HepG2 (cell line): ENCODE measurements around the gene TAF13. TPM values are rescaled to one million over a fixed set of nuclear protein-coding genes. Genes with fewer than 3 reads are reported as not detected.

Experiments
- AGO2 ChIP-seq: fragments of 200-400 bp; formaldehyde crosslinking; optimal IDR thresholded peaks from 2 replicates; pipeline ENCODE3; 2017; ENCODE audit warnings: mild to moderate bottlenecking, low read depth, low read length, moderate library complexity
- BRCA1 ChIP-seq: sonication (generic); formaldehyde crosslinking; IDR thresholded peaks from 2 replicates; pipeline ENCODE4 v1.4.0; 2020; ENCODE audit warnings: missing genetic modification reagents
- CBX2 ChIP-seq, 2 experiments: fragments of 200-600 bp in 1 of 2; sonication (generic); formaldehyde crosslinking in 1 of 2; IDR thresholded peaks; 2 replicates each; pipeline versions ENCODE4 v1.7.0 to v1.8.1; 2018 to 2022; ENCODE audit warnings: low read depth in 2 of 2, low read length in 1 of 2, mild to moderate bottlenecking in 1 of 2, missing genetic modification reagents in 1 of 2
- DPF2 ChIP-seq: sonication (generic); formaldehyde crosslinking; IDR thresholded peaks from 2 replicates; pipeline ENCODE4 v1.4.0; 2020; ENCODE audit warnings: mild to moderate bottlenecking, low read depth, missing genetic modification reagents, borderline replicate concordance
- FIP1L1 ChIP-seq: fragments of 200-400 bp; formaldehyde crosslinking; IDR thresholded peaks from 2 replicates; pipeline ENCODE4 v1.6.1; 2018; ENCODE audit warnings: low read depth, mild to moderate bottlenecking, low read length, moderate library complexity, borderline replicate concordance; ENCODE audit not compliant: insufficient read depth
- GFI1 ChIP-seq: sonication (generic); formaldehyde crosslinking; IDR thresholded peaks from 2 replicates; pipeline ENCODE4 v1.5.0; 2020; ENCODE audit warnings: missing genetic modification reagents, mild to moderate bottlenecking, borderline replicate concordance
- GZF1 ChIP-seq: sonication (generic); formaldehyde crosslinking; IDR thresholded peaks from 2 replicates; pipeline ENCODE4 v1.5.1; 2020; ENCODE audit warnings: mild to moderate bottlenecking, missing genetic modification reagents
- HNRNPUL1 ChIP-seq: fragments of 200-400 bp; formaldehyde crosslinking; IDR thresholded peaks from 2 replicates; pipeline ENCODE4 v1.6.1; 2017; ENCODE audit warnings: low read depth, mild to moderate bottlenecking, low read length, moderate library complexity
- IRF2 ChIP-seq: IDR thresholded peaks from 2 replicates; pipeline ENCODE4 v1.6.1; 2018; ENCODE audit warnings: missing genetic modification reagents, missing compliant biosample characterization
- MED1 ChIP-seq: sonication (generic); formaldehyde crosslinking; IDR thresholded peaks from 2 replicates; pipeline ENCODE4 v1.4.0; 2020; ENCODE audit warnings: missing genetic modification reagents
- MTF2 ChIP-seq: sonication (generic); formaldehyde crosslinking; IDR thresholded peaks from 2 replicates; pipeline ENCODE4 v1.5.0; 2020; ENCODE audit warnings: missing genetic modification reagents, borderline replicate concordance
- REL ChIP-seq: sonication (generic); formaldehyde crosslinking; conservative IDR thresholded peaks from 2 replicates; pipeline ENCODE4 v1.8.0; 2022; ENCODE audit warnings: mild to moderate bottlenecking, missing genetic modification reagents, moderate library complexity
- RXRA ChIP-seq: sonication (generic); formaldehyde crosslinking; IDR thresholded peaks from 2 replicates; pipeline ENCODE4 v1.5.1; 2020; ENCODE audit warnings: missing genetic modification reagents
- SMAD9 ChIP-seq: sonication (generic); formaldehyde crosslinking; IDR thresholded peaks from 2 replicates; pipeline ENCODE4 v1.5.1; 2020; ENCODE audit warnings: mild to moderate bottlenecking, missing genetic modification reagents
- SNRNP70 ChIP-seq: fragments of 200-400 bp; formaldehyde crosslinking; IDR thresholded peaks from 2 replicates; pipeline ENCODE4 v1.6.1; 2017; ENCODE audit warnings: mild to moderate bottlenecking, low read depth, low read length, moderate library complexity
- TEAD3 ChIP-seq: optimal IDR thresholded peaks from 2 replicates; pipeline ENCODE3; 2016; ENCODE audit warnings: borderline replicate concordance
- ZNF549 ChIP-seq: sonication (generic); formaldehyde crosslinking; IDR thresholded peaks from 2 replicates; pipeline ENCODE4 v1.5.0; 2020; ENCODE audit warnings: missing genetic modification reagents
- ZNF557 ChIP-seq: sonication (generic); formaldehyde crosslinking; IDR thresholded peaks from 2 replicates; pipeline ENCODE4 v1.4.0; 2020; ENCODE audit warnings: missing genetic modification reagents
- ZNF570 ChIP-seq: sonication (generic); formaldehyde crosslinking; IDR thresholded peaks from 2 replicates; pipeline ENCODE4 v1.4.0; 2020; ENCODE audit warnings: mild to moderate bottlenecking, missing genetic modification reagents, borderline replicate concordance
- ZNF605 ChIP-seq: sonication (generic); formaldehyde crosslinking; IDR thresholded peaks from 2 replicates; pipeline ENCODE4 v1.8.0; 2022; ENCODE audit warnings: mild to moderate bottlenecking, missing genetic modification reagents
- ZNF703 ChIP-seq: sonication (generic); formaldehyde crosslinking; IDR thresholded peaks from 2 replicates; pipeline ENCODE4 v1.5.1; 2020; ENCODE audit warnings: missing genetic modification reagents, mild to moderate bottlenecking, moderate library complexity, borderline replicate concordance
- ZNF75D ChIP-seq: sonication (generic); formaldehyde crosslinking; IDR thresholded peaks from 2 replicates; pipeline ENCODE4 v1.8.1; 2023; ENCODE audit warnings: missing genetic modification reagents, mild to moderate bottlenecking, borderline replicate concordance
- ZNF776 ChIP-seq: sonication (generic); formaldehyde crosslinking; IDR thresholded peaks from 2 replicates; pipeline ENCODE4 v1.4.0; 2020; ENCODE audit warnings: mild to moderate bottlenecking, missing genetic modification reagents
- polyA plus RNA-seq, 8 experiments: library from polyadenylated mRNA; depleted of rRNA in 3 of 8; stranded (reverse) in 7 of 8; unstranded in 1 of 8; fragments of >200 nt; fragmentation: Illumina TruSeq in 4 of 8; extraction: Trizol in 4 of 8; gene quantifications; 2 replicates each; pipeline versions ENCODE4 v1.2.1 to v1.2.3, GENCODE V29; 2011 to 2016; ENCODE audit warnings: low read depth in 4 of 8, missing spikeins in 1 of 8, mixed read lengths in 1 of 8; ENCODE audit not compliant: insufficient read depth in 1 of 8
- total RNA-seq, 5 experiments: library from RNA; depleted of rRNA; stranded (reverse); fragments of >200 nt; fragmentation: Illumina TruSeq; extraction: Trizol; gene quantifications; 2 replicates each; pipeline ENCODE4 v1.2.3, GENCODE V29; 2016; ENCODE audit warnings: low read depth in 1 of 5
- TF ChIP-seq, protein P1 (sequence below): sonication (generic); formaldehyde crosslinking; IDR thresholded peaks from 2 replicates; pipeline ENCODE4 v1.4.0; 2020; ENCODE audit warnings: mild to moderate bottlenecking, missing genetic modification reagents, borderline replicate concordance
- TF ChIP-seq, protein P2 (sequence below): sonication (generic); formaldehyde crosslinking; IDR thresholded peaks from 2 replicates; pipeline ENCODE4 v1.5.1; 2020; ENCODE audit warnings: missing genetic modification reagents, mild to moderate bottlenecking, borderline replicate concordance

Gene TAF13
- total and polyA plus RNA-seq, 2 of the 13 experiments (the other 11 are each of a cell fraction or from before 2014, with no cell fraction given) = 11.5 to 36.3 TPM

DNA sequence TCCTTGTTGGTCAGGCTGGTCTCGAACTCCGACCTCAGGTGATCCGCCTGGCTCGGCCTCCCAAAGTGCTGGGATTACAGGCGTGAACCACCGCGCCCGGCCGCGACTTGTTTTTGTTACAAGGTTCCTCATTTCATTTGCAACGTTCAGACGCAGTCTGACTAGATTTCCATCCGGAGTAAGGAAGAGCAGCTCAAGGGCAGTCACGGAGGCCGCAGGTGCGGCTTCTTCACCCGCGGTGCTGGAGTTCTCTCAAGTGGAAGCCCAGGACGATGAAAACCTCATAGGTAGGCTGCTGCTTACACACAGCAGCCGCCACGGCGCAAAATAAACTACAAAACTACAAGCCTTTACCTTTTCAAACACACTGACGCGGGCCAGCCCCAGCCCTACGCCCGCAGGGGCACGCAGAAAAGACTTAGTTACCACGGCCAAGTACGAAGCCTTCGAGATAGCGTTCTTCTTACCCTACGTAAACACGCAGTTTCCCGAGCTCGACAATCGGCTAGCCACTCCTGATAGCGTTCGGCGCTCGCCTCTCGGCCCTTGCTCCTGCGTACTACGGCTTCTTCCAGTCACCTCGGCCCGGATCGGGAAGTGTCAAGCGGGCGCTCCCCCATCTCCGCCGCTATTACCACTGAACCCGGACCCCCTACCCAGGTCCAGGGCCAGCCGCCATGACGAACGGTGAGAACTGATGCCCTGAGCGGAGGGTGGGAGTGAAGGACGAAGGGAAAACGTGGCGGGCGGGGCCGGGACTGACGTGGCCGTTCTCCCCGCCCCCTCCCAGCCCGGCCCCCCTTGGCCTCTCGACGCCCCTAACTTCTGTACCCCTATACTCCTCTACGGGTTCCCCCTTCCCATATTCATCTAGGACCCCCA lies 14.6 kb upstream of the TAF13 start, which contains the start of gene TMEM167B (continued):
- TF ChIP-seq ZNF703 (CRISPR knock-in tag) (0 out of 2 replicates have a peak, but pooled peaks have one; percentile 51), ZNF605 (CRISPR knock-in tag) (peak; percentile 93), ZNF557 (CRISPR knock-in tag) (no peak), MED1 (peak; percentile 69), ZNF75D (CRISPR knock-in tag) (peak; percentile 75; the same call in 1 of the 2 replicates), HNRNPUL1 (no peak), ZNF776 (CRISPR knock-in tag) (peak; percentile 64; the same call in 1 of the 2 replicates), TEAD3 (CRISPR knock-in tag) (peak; percentile 71), IRF2 (peak; percentile 97), BRCA1 (CRISPR knock-in tag) (no peak), SNRNP70 (no peak), SMAD9 (CRISPR knock-in tag) (no peak; the same call in 1 of the 2 replicates), FIP1L1 (0 out of 2 replicates have a peak, but pooled peaks have one; percentile 46), RXRA (peak; percentile 84), ZNF549 (CRISPR knock-in tag) (no peak), DPF2 (no peak), GZF1 (CRISPR knock-in tag) (0 out of 2 replicates have a peak, but pooled peaks have one; percentile 28), CBX2 (IDR thresholded peaks at IDR 0.05; ENCODE audit: low read depth, low read length) (no peak), CBX2 (CRISPR knock-in tag; IDR thresholded peaks at IDR 0.05; ENCODE audit: low read depth) (no peak), AGO2 (peak; percentile 44), ZNF570 (0 out of 2 replicates have a peak, but pooled peaks have one; percentile 76), GFI1 (CRISPR knock-in tag) (peak; percentile 60; the same call in 1 of the 2 replicates), REL (CRISPR knock-in tag) (no peak), MTF2 (no peak)
- TF ChIP-seq, protein P1, sequence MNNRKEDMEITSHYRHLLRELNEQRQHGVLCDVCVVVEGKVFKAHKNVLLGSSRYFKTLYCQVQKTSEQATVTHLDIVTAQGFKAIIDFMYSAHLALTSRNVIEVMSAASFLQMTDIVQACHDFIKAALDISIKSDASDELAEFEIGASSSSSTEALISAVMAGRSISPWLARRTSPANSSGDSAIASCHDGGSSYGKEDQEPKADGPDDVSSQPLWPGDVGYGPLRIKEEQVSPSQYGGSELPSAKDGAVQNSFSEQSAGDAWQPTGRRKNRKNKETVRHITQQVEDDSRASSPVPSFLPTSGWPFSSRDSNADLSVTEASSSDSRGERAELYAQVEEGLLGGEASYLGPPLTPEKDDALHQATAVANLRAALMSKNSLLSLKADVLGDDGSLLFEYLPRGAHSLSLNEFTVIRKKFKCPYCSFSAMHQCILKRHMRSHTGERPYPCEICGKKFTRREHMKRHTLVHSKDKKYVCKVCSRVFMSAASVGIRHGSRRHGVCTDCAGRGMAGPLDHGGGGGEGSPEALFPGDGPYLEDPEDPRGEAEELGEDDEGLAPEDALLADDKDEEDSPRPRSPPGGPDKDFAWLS (CRISPR knock-in tag) = no peak
- TF ChIP-seq, protein P2, sequence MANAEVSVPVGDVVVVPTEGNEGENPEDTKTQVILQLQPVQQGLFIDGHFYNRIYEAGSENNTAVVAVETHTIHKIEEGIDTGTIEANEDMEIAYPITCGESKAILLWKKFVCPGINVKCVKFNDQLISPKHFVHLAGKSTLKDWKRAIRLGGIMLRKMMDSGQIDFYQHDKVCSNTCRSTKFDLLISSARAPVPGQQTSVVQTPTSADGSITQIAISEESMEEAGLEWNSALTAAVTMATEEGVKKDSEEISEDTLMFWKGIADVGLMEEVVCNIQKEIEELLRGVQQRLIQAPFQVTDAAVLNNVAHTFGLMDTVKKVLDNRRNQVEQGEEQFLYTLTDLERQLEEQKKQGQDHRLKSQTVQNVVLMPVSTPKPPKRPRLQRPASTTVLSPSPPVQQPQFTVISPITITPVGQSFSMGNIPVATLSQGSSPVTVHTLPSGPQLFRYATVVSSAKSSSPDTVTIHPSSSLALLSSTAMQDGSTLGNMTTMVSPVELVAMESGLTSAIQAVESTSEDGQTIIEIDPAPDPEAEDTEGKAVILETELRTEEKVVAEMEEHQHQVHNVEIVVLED (CRISPR knock-in tag) = peak; percentile 98
